CD4-positive, alpha-beta T cell treated with Interleukin-4 for 4 hours (primary cell): ENCODE data around the gene PPP1R1A.

Experiments used
- DNase-seq: peaks from one replicate; pipeline ENCODE4 v3.0.0-alpha.2; 2020

Gene PPP1R1A

GRCh38 chr12:54588110-54588889, at the start of gene PPP1R1A:
Gene PPP1R1A (minus strand): TSS chr12:54588659. CDS start chr12:54588488, 171 bp downstream.
- DNase-seq = no peak

- DNase-seq = no peak
Observed at GRCh38 chr12:54634795-54635194, 46.3 kb upstream of the PPP1R1A start, which contains the start of gene LACRT. Gene LACRT (minus strand): TSS chr12:54634895. CDS start chr12:54634841, 54 bp downstream.

- DNase-seq = no peak
Observed at GRCh38 chr12:54631988-54632728, 43.7 kb upstream of the PPP1R1A start.

GRCh38 chr12:54631551-54631950, 43.1 kb upstream of the PPP1R1A start:
- no peak for DNase-seq

- DNase-seq = no peak
Observed at GRCh38 chr12:54629925-54630324, 41.5 kb upstream of the PPP1R1A start.

- DNase-seq = no peak
Observed at GRCh38 chr12:54628186-54628846, 39.9 kb upstream of the PPP1R1A start.

GRCh38 chr12:54627304-54627703, 38.8 kb upstream of the PPP1R1A start:
- no peak for DNase-seq

GRCh38 chr12:54625598-54625997, 37.1 kb upstream of the PPP1R1A start:
- DNase-seq = no peak

- no peak for DNase-seq
Observed at GRCh38 chr12:54624315-54625279, 36.1 kb upstream of the PPP1R1A start.

- DNase-seq = no peak
Observed at GRCh38 chr12:54622463-54623183, 34.2 kb upstream of the PPP1R1A start.

GRCh38 chr12:54616933-54617680, 28.6 kb upstream of the PPP1R1A start:
- no peak for DNase-seq

- DNase-seq = no peak
Observed at GRCh38 chr12:54612225-54612750, 23.8 kb upstream of the PPP1R1A start.

GRCh38 chr12:54611715-54612149, 23.3 kb upstream of the PPP1R1A start:
- DNase-seq = no peak

GRCh38 chr12:54608769-54609168, 20.3 kb upstream of the PPP1R1A start:
- DNase-seq = no peak

GRCh38 chr12:54608156-54608555, 19.7 kb upstream of the PPP1R1A start:
- no peak for DNase-seq

GRCh38 chr12:54606556-54606955, 18.1 kb upstream of the PPP1R1A start:
- DNase-seq = no peak

- no peak for DNase-seq
Observed at GRCh38 chr12:54605138-54605970, 16.9 kb upstream of the PPP1R1A start.

GRCh38 chr12:54604436-54604835, 16.0 kb upstream of the PPP1R1A start:
- no peak for DNase-seq

GRCh38 chr12:54603872-54604271, 15.4 kb upstream of the PPP1R1A start:
- DNase-seq = no peak
